OCI-LY3 (cell line): Measurements from ENCODE around the gene WDR37.

ENCODE experiments used
- H2AFZ ChIP-seq: fragments of 200-600, 300-600 bp; shearing (Covaris generic); 2 replicates; pipeline ENCODE4 v1.6.0; 2014; ENCODE audit warnings: antibody characterized with exemption, low read depth, low read length
- H3K27ac ChIP-seq: fragments of 200-600, 300-600 bp; sonication (generic); 2 replicates; pipeline ENCODE4 v1.5.1; 2014; ENCODE audit warnings: mild to moderate bottlenecking, low read length, moderate library complexity, mixed read lengths
- H3K27me3 ChIP-seq: fragments of 200-600, 300-600 bp; sonication (generic); 2 replicates; pipeline ENCODE4 v1.6.1; 2014; ENCODE audit warnings: low read depth, low read length, mixed read lengths
- H3K36me3 ChIP-seq: fragments of 200-600, 300-600 bp; sonication (generic); replicated peaks from 2 replicates; pipeline ENCODE3; 2014; ENCODE audit warnings: low read depth, low read length, mixed read lengths
- H3K4me1 ChIP-seq: fragments of 300-600, 200-600 bp; sonication (generic); 2 replicates; pipeline ENCODE4 v1.6.1; 2014; ENCODE audit warnings: low read length, mixed read lengths
- H3K4me2 ChIP-seq: fragments of 200-600, 300-600 bp; sonication (generic); 2 replicates; pipeline ENCODE4 v1.6.1; 2014; ENCODE audit warnings: low read length, mixed read lengths
- H3K4me3 ChIP-seq: fragments of 300-600, 200-600 bp; sonication (generic); 2 replicates; pipeline ENCODE4 v1.5.1; 2014; ENCODE audit warnings: antibody characterized with exemption, mild to moderate bottlenecking, low read length, moderate library complexity
- H3K79me2 ChIP-seq: fragments of 300-600, 200-600 bp; shearing (Covaris generic); 2 replicates; pipeline ENCODE4 v1.6.1; 2014; ENCODE audit warnings: mild to moderate bottlenecking, low read length, mixed read lengths
- H3K9ac ChIP-seq: fragments of 300-600, 200-600 bp; shearing (Covaris generic); 2 replicates; pipeline ENCODE4 v1.6.0; 2014; ENCODE audit warnings: mild to moderate bottlenecking, low read length, moderate library complexity
- H3K9me3 ChIP-seq: fragments of 200-600, 300-600 bp; shearing (Covaris generic); 2 replicates; pipeline ENCODE4 v1.6.1; 2014; ENCODE audit warnings: low read length, mixed read lengths; ENCODE audit not compliant: insufficient read depth
- H4K20me1 ChIP-seq: fragments of 200-600, 300-600 bp; sonication (generic); 2 replicates; pipeline ENCODE4 v1.6.1; 2016; ENCODE audit warnings: low read length, mixed read lengths; ENCODE audit not compliant: insufficient read depth
- EZH2phosphoT487 ChIP-seq: fragments of 200-600 bp; shearing (Covaris generic); IDR thresholded peaks from 2 replicates; pipeline ENCODE4 v1.6.1; 2018; ENCODE audit warnings: antibody characterized with exemption, mixed run types, low read depth
- TF ChIP-seq, protein P1 (sequence below): fragments of 200-600, 300-600 bp; sonication (generic); IDR thresholded peaks from 2 replicates; pipeline ENCODE4 v1.5.1; 2014; ENCODE audit warnings: antibody characterized with exemption, low read length, low read depth

The WDR37 gene

GRCh38 chr10:1074052-1074747 lies 18.0 kb downstream of the WDR37 start:
- Histone ChIP-seq H3K4me2 (no peak overlapping the region), H3K27ac (no peak overlapping the region), H2AFZ (no peak overlapping the region), H3K9ac (no peak overlapping the region), H3K79me2 (no peaks in the 10 kb centered on the region; the same call in 1 of the 2 replicates), H3K9me3 (no peaks in the 10 kb centered on the region), H3K27me3 (no peaks in the 10 kb centered on the region), H3K4me3 (no peak overlapping the region), H4K20me1 (no peaks in the 10 kb centered on the region), H3K4me1 (no peaks in the 10 kb centered on the region), H3K36me3 (no peaks in the 10 kb centered on the region)
- TF ChIP-seq, protein P1, sequence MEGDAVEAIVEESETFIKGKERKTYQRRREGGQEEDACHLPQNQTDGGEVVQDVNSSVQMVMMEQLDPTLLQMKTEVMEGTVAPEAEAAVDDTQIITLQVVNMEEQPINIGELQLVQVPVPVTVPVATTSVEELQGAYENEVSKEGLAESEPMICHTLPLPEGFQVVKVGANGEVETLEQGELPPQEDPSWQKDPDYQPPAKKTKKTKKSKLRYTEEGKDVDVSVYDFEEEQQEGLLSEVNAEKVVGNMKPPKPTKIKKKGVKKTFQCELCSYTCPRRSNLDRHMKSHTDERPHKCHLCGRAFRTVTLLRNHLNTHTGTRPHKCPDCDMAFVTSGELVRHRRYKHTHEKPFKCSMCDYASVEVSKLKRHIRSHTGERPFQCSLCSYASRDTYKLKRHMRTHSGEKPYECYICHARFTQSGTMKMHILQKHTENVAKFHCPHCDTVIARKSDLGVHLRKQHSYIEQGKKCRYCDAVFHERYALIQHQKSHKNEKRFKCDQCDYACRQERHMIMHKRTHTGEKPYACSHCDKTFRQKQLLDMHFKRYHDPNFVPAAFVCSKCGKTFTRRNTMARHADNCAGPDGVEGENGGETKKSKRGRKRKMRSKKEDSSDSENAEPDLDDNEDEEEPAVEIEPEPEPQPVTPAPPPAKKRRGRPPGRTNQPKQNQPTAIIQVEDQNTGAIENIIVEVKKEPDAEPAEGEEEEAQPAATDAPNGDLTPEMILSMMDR: no peak
- TF ChIP-seq EZH2phosphoT487: no peak

DNA sequence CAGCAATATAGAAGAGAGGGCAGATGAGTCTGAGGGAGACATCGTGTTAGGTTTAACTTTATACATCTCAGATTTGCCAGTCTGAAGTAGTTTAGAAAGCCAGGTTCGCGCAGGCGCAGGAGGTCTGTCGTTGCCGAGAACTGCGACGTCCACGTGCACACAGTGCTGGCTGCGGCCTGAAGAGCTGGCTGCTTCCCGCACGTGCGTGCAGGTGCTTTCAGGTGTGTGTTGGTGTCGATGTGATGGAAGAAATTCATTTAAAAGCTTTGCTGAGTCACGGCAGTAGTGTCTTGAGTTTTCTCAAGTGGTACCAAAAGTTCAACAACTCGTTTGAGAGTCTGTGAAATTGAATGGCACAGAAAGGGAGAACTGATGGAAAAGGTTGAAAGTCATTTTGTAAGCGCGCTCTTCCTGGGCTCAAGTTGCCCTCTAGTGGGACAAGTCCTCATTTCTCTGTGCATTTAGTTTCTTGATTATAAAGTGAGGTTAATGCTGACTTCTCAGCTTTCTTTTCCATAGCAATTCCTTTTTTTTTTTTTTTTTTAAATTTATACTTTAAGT lies 18.6 kb downstream of the WDR37 start:
- Histone ChIP-seq H3K4me1 (no peaks in the 10 kb centered on the region), H3K4me3 (no peak overlapping the region), H3K9ac (no peak overlapping the region), H3K9me3 (no peaks in the 10 kb centered on the region), H3K27me3 (no peaks in the 10 kb centered on the region), H2AFZ (no peak overlapping the region), H3K27ac (no peak overlapping the region), H3K79me2 (no peaks in the 10 kb centered on the region; the same call in 1 of the 2 replicates), H4K20me1 (no peaks in the 10 kb centered on the region), H3K4me2 (no peak overlapping the region), H3K36me3 (no peaks in the 10 kb centered on the region)
- TF ChIP-seq EZH2phosphoT487: no peak
- TF ChIP-seq, protein P1: peak; percentile 18; the same call in 1 of the 2 replicates

- H3K27me3 ChIP-seq: no peaks in the 10 kb centered on the region
- no peak overlapping the region for H3K27ac ChIP-seq
- H3K4me2 ChIP-seq: no peak overlapping the region
- TF ChIP-seq EZH2phosphoT487: no peak
- TF ChIP-seq, protein P1: no peak
- no peaks in the 10 kb centered on the region for H3K4me1 ChIP-seq
- H4K20me1 ChIP-seq: no peaks in the 10 kb centered on the region
- no peak overlapping the region for H3K9ac ChIP-seq
- H3K4me3 ChIP-seq: no peak overlapping the region
- no peaks in the 10 kb centered on the region for H3K9me3 ChIP-seq
- no peaks in the 10 kb centered on the region for H3K79me2 ChIP-seq
- no peak overlapping the region for H2AFZ ChIP-seq
- no peaks in the 10 kb centered on the region for H3K36me3 ChIP-seq
These were observed 22.5 kb downstream of the WDR37 start for GRCh38 chr10:1078668-1079067.

- Histone ChIP-seq H2AFZ (no peak overlapping the region), H3K36me3 (peaks cover 5% of the 10 kb centered on the region), H3K27ac (no peak overlapping the region), H4K20me1 (no peaks in the 10 kb centered on the region), H3K79me2 (no peaks in the 10 kb centered on the region), H3K27me3 (no peaks in the 10 kb centered on the region), H3K4me2 (no peak overlapping the region), H3K9ac (no peak overlapping the region), H3K4me1 (no peaks in the 10 kb centered on the region), H3K4me3 (no peak overlapping the region), H3K9me3 (no peaks in the 10 kb centered on the region)
- TF ChIP-seq, protein P1: no peak
- TF ChIP-seq EZH2phosphoT487: no peak
These were observed 27.4 kb downstream of the WDR37 start for GRCh38 chr10:1083581-1083980.
